Mammary epithelial cell (primary cell): Measurements from ENCODE around the gene KCTD7.
"Not testable (repeated sequence)": the region's sequence is repeated elsewhere in the genome, so short reads cannot be mapped to it uniquely, and the experiment has no call there.

Source experiments
- EZH2 ChIP-seq: IDR thresholded peaks from 2 replicates; pipeline ENCODE4 v1.6.1; 2012; ENCODE audit warnings: low read length, inconsistent platforms, borderline replicate concordance
- TF ChIP-seq, protein P1 (sequence below), 2 donors: IDR thresholded peaks in 1 of 2; conservative IDR thresholded peaks in 1 of 2; 2 replicates each; pipeline ENCODE4 v1.5.1; 2011 to 2012; ENCODE audit warnings: inconsistent platforms in 2 of 2, low read length in 2 of 2, mild to moderate bottlenecking in 2 of 2, control low read depth in 1 of 2, low read depth in 1 of 2; ENCODE audit not compliant: insufficient read depth in 1 of 2; ENCODE audit errors: extremely low read depth in 1 of 2

DNA sequence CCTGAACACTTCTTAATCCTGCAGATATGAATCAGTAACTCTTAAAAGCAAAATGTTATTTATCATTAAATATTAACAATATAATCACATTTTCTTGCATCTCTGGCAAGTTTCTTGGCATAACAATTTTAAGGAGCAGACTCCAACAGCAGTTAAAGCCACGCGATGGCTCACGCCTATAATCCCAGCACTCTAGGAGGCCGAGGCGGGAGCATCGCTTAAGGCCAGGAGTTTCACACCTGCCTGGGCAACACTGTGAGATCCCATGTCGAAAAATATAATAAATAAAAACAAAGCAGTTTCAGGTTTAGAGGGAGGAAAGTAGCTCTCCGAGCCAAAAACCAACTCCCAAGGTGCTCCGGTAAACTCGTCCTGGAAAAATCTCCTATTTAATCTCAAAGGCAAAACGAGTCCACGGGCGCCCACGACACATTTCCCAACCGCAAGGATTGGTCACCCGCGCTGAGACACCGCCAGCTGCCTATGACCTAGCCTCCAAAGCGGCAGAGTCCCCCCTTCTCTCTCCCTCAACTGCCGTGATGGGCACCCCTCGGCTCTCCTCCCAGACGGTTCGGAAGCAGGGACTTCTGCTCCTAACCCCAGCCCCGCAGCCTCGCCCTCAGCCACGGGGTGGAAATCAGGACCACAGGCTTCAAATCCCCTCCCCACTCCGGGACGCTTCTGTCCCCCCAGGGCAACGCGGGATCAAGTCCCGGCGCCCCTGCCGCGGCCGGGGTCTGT lies 37.5 kb upstream of the KCTD7 start:
- TF ChIP-seq, protein P1, sequence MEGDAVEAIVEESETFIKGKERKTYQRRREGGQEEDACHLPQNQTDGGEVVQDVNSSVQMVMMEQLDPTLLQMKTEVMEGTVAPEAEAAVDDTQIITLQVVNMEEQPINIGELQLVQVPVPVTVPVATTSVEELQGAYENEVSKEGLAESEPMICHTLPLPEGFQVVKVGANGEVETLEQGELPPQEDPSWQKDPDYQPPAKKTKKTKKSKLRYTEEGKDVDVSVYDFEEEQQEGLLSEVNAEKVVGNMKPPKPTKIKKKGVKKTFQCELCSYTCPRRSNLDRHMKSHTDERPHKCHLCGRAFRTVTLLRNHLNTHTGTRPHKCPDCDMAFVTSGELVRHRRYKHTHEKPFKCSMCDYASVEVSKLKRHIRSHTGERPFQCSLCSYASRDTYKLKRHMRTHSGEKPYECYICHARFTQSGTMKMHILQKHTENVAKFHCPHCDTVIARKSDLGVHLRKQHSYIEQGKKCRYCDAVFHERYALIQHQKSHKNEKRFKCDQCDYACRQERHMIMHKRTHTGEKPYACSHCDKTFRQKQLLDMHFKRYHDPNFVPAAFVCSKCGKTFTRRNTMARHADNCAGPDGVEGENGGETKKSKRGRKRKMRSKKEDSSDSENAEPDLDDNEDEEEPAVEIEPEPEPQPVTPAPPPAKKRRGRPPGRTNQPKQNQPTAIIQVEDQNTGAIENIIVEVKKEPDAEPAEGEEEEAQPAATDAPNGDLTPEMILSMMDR (conservative IDR thresholded peaks at IDR 0.05 in 1 of 2, IDR thresholded peaks at IDR 0.05 in 1 of 2; ENCODE audit: extremely low read depth in 1 of 2, insufficient read depth in 1 of 2, low read depth in 1 of 2, low read length in 2 of 2) = not testable (repeated sequence)
- not testable (repeated sequence) for TF ChIP-seq EZH2
